HepG2 (cell line): ENCODE results near the gene GC. TPM values are rescaled to one million over a fixed set of nuclear protein-coding genes. Genes with fewer than 3 reads are reported as not detected.

Experiments
- ATAC-seq: fragments of 200-7000 bp; cut with Tn5 transposase; 3 replicates; pipeline ENCODE4 v1.9.1; 2020; ENCODE audit warnings: mild to moderate bottlenecking, moderate library complexity
- BruUV-seq: library from RNA; stranded (reverse); fragments of 400-500 nt; replicated peaks from 2 replicates; lab custom pipeline; 2021; lab: Mats Ljungman, UMichigan
- CTCF ChIA-PET: fragments of 300-600 bp; formaldehyde crosslinking; extraction: SDS; loops from one replicate; lab custom pipeline; 2021; ENCODE audit warnings: low total read pairs, inconsistent platforms, low intra/inter-chr PET ratio; lab: Yijun Ruan, JAX
- POLR2A ChIA-PET: fragments of 350-600 bp; sonication (Branson Sonifier 250); formaldehyde crosslinking; loops from one replicate; lab custom pipeline; 2020; ENCODE audit warnings: antibody characterized with exemption, inconsistent platforms; lab: Yijun Ruan, JAX
- DNase-seq: peaks from one replicate; pipeline ENCODE4 v3.0.0-alpha.2; 2015; ENCODE audit warnings: low spot score
- FAIRE-seq: peaks from 3 replicates; lab custom pipeline; 2011; peaks lifted over from hg19 to GRCh38; lab: Jason Lieb, UNC
- H2AFZ ChIP-seq: one replicate; pipeline ENCODE4 v1.6.1; 2011; ENCODE audit warnings: low read length, inconsistent platforms
- H3K27ac ChIP-seq: fragments of 300-600 bp; 3 replicates; pipeline ENCODE4 v1.8.0; 2011; ENCODE audit warnings: mixed run types, mild to moderate bottlenecking, mixed read lengths, low read length, inconsistent platforms; ENCODE audit not compliant: insufficient read depth; ENCODE audit errors: extremely low read length
- H3K27me3 ChIP-seq, 2 experiments: fragments of 200-600 bp in 1 of 2; 2 replicates in 1 of 2; 3 replicates in 1 of 2; pipeline versions ENCODE4 v1.6.0 to v1.8.0; 2011; ENCODE audit warnings: low read length in 2 of 2, mild to moderate bottlenecking in 2 of 2, moderate library complexity in 2 of 2, inconsistent platforms in 1 of 2; ENCODE audit not compliant: insufficient read depth in 2 of 2, control insufficient read depth in 1 of 2
- H3K36me3 ChIP-seq, 2 experiments: fragments of 200-600 bp in 1 of 2; replicated peaks in 1 of 2; 2 replicates in 1 of 2; 3 replicates in 1 of 2; pipeline versions ENCODE4 v1.5.1 to v1.8.0; 2011; ENCODE audit warnings: low read length in 2 of 2, inconsistent platforms in 1 of 2; ENCODE audit not compliant: insufficient read depth in 2 of 2, control insufficient read depth in 1 of 2
- H3K4me1 ChIP-seq: 2 replicates; pipeline ENCODE4 v1.5.1; 2012; ENCODE audit warnings: low read length, inconsistent platforms; ENCODE audit not compliant: insufficient read depth
- H3K4me2 ChIP-seq: 2 replicates; pipeline ENCODE4 v1.6.0; 2011; ENCODE audit warnings: low read depth, low read length, inconsistent platforms
- H3K4me3 ChIP-seq, 3 experiments: fragments of 200-600 bp in 1 of 3; sonication (generic), shearing (Covaris generic) in 1 of 3; replicated peaks in 1 of 3; 2 replicates each; pipeline ENCODE4 v1.5.1; 2011 to 2016; ENCODE audit warnings: low read length in 3 of 3, inconsistent platforms in 2 of 3, low read depth in 2 of 3, mild to moderate bottlenecking in 2 of 3, control low read depth in 1 of 3, mixed read lengths in 1 of 3; ENCODE audit not compliant: insufficient read depth in 1 of 3
- H3K79me2 ChIP-seq: one replicate; pipeline ENCODE4 v1.6.1; 2011; ENCODE audit warnings: low read length, inconsistent platforms; ENCODE audit not compliant: insufficient read depth
- H3K9ac ChIP-seq: 2 replicates; pipeline ENCODE4 v1.6.0; 2011; ENCODE audit warnings: mild to moderate bottlenecking, low read depth, low read length, inconsistent platforms; ENCODE audit not compliant: insufficient read depth
- H3K9me3 ChIP-seq: 2 replicates; pipeline ENCODE4 v1.5.1; 2012; ENCODE audit warnings: mild to moderate bottlenecking, low read length
- H4K20me1 ChIP-seq: 2 replicates; pipeline ENCODE4 v1.6.0; 2011; ENCODE audit warnings: inconsistent platforms, mild to moderate bottlenecking, low read length, moderate library complexity; ENCODE audit not compliant: insufficient read depth
- DNMT1 ChIP-seq: sonication (generic); formaldehyde crosslinking; IDR thresholded peaks from 2 replicates; pipeline ENCODE4 v1.5.1; 2020; ENCODE audit warnings: mild to moderate bottlenecking, missing genetic modification reagents
- EP300 ChIP-seq, 3 experiments: sonication (generic) in 1 of 3; formaldehyde crosslinking in 1 of 3; IDR thresholded peaks; 2 replicates each; pipeline versions ENCODE4 v1.5.1 to v1.6.1; 2011 to 2020; ENCODE audit warnings: low read depth in 2 of 3, low read length in 2 of 3, borderline replicate concordance in 1 of 3, improper control_type of control experiment in 1 of 3, mild to moderate bottlenecking in 1 of 3, missing genetic modification reagents in 1 of 3, moderate library complexity in 1 of 3
- FOXJ3 ChIP-seq: sonication (generic); formaldehyde crosslinking; IDR thresholded peaks from 2 replicates; pipeline ENCODE4 v1.4.0; 2020; ENCODE audit warnings: missing genetic modification reagents, mild to moderate bottlenecking, borderline replicate concordance
- GABPA ChIP-seq, 2 experiments: IDR thresholded peaks; 2 replicates each; pipeline ENCODE4 v1.6.1; 2011 to 2016; ENCODE audit warnings: low read depth in 2 of 2, low read length in 1 of 2, missing biosample characterization in 1 of 2, missing genetic modification characterization in 1 of 2
- MTA3 ChIP-seq: sonication (generic); formaldehyde crosslinking; IDR thresholded peaks from 2 replicates; pipeline ENCODE4 v1.4.0; 2020; ENCODE audit warnings: missing genetic modification reagents
- MXD4 ChIP-seq: IDR thresholded peaks from 2 replicates; pipeline ENCODE4 v1.6.1; 2016; ENCODE audit warnings: mild to moderate bottlenecking, missing biosample characterization, missing genetic modification reagents
- PAWR ChIP-seq: sonication (generic); formaldehyde crosslinking; IDR thresholded peaks from 2 replicates; pipeline ENCODE4 v1.4.0; 2020; ENCODE audit warnings: missing genetic modification reagents, mild to moderate bottlenecking, borderline replicate concordance
- SKIL ChIP-seq: sonication (generic); formaldehyde crosslinking; IDR thresholded peaks from 2 replicates; pipeline ENCODE4 v1.8.0; 2022; ENCODE audit warnings: missing genetic modification reagents, mild to moderate bottlenecking, moderate library complexity, borderline replicate concordance
- SP5 ChIP-seq: IDR thresholded peaks from 2 replicates; pipeline ENCODE4 v1.6.1; 2016; ENCODE audit warnings: low read depth, borderline replicate concordance
- ZBTB1 ChIP-seq: sonication (generic); formaldehyde crosslinking; IDR thresholded peaks from 2 replicates; pipeline ENCODE4 v1.4.0; 2020; ENCODE audit warnings: missing genetic modification reagents, borderline replicate concordance
- WGBS: methylation state at CpG from one replicate; pipeline ENCODE4 v1.1.6; 2017; ENCODE audit warnings: low lambda C conversion rate; 5-methylcytosine and 5-hydroxymethylcytosine counted together
- in situ Hi-C: cut with HindIII; loops from 2 replicates; pipeline ENCODE4 v1.10.0; 2017; ENCODE audit warnings: low pct_unique_long_range_greater_than_20kb; ENCODE audit not compliant: extremely low pct_ligation_motif_present
- intact Hi-C: fragments of 100-400 bp; cut with micrococcal nuclease; formaldehyde crosslinking; loops from one replicate; pipeline ENCODE4 v1.10.0; 2022; ENCODE audit not compliant: unreplicated experiment
- polyA plus RNA-seq, 8 experiments: library from polyadenylated mRNA; depleted of rRNA in 3 of 8; stranded (reverse) in 7 of 8; unstranded in 1 of 8; fragments of >200 nt; fragmentation: Illumina TruSeq in 4 of 8; extraction: Trizol in 4 of 8; gene quantifications; 2 replicates each; pipeline versions ENCODE4 v1.2.1 to v1.2.3, GENCODE V29; 2011 to 2016; ENCODE audit warnings: low read depth in 4 of 8, missing spikeins in 1 of 8, mixed read lengths in 1 of 8; ENCODE audit not compliant: insufficient read depth in 1 of 8
- total RNA-seq, 5 experiments: library from RNA; depleted of rRNA; stranded (reverse); fragments of >200 nt; fragmentation: Illumina TruSeq; extraction: Trizol; gene quantifications; 2 replicates each; pipeline ENCODE4 v1.2.3, GENCODE V29; 2016; ENCODE audit warnings: low read depth in 1 of 5
- TF ChIP-seq, protein P1 (sequence below): sonication (generic); formaldehyde crosslinking; conservative IDR thresholded peaks from 2 replicates; pipeline ENCODE4 v1.8.0; 2022; ENCODE audit warnings: mild to moderate bottlenecking, moderate library complexity, missing genetic modification reagents
- TF ChIP-seq, protein P2 (sequence below): sonication (generic); formaldehyde crosslinking; IDR thresholded peaks from 2 replicates; pipeline ENCODE4 v1.5.0; 2020; ENCODE audit warnings: missing genetic modification reagents

Gene GC
- total and polyA plus RNA-seq, 2 of the 13 experiments (the other 11 are each of a cell fraction or from before 2014, with no cell fraction given): 0.18 to 0.35 TPM

- intact Hi-C loops: no loop called here
- Histone ChIP-seq H3K4me2 (no peak overlapping the region), H3K4me1 (no peaks in the 10 kb centered on the region), H3K27me3 (no peaks in the 10 kb centered on the region), H3K9me3 (no peaks in the 10 kb centered on the region; the same call in 1 of the 2 replicates), H3K36me3 (no peaks in the 10 kb centered on the region), H3K79me2 (no peaks in the 10 kb centered on the region), H3K4me3 (no peak overlapping the region), H2AFZ (no peak overlapping the region), H3K9ac (no peak overlapping the region), H3K27ac (no peak overlapping the region), H4K20me1 (no peaks in the 10 kb centered on the region)
- in situ Hi-C loops: no loop called here
- FAIRE-seq (no peak), ATAC-seq (no peak), DNase-seq (no peak)
- TF ChIP-seq ZBTB1: no peak
- TF ChIP-seq GABPA (IDR thresholded peaks at IDR 0.05; ENCODE audit: low read depth, low read length): no peak
- TF ChIP-seq GABPA (CRISPR knock-in tag; IDR thresholded peaks at IDR 0.05; ENCODE audit: low read depth): no peak
- TF ChIP-seq MTA3 (CRISPR knock-in tag): no peak
- TF ChIP-seq FOXJ3: no peak
- TF ChIP-seq, protein P1, sequence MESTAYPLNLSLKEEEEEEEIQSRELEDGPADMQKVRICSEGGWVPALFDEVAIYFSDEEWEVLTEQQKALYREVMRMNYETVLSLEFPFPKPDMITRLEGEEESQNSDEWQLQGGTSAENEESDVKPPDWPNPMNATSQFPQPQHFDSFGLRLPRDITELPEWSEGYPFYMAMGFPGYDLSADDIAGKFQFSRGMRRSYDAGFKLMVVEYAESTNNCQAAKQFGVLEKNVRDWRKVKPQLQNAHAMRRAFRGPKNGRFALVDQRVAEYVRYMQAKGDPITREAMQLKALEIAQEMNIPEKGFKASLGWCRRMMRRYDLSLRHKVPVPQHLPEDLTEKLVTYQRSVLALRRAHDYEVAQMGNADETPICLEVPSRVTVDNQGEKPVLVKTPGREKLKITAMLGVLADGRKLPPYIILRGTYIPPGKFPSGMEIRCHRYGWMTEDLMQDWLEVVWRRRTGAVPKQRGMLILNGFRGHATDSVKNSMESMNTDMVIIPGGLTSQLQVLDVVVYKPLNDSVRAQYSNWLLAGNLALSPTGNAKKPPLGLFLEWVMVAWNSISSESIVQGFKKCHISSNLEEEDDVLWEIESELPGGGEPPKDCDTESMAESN (CRISPR knock-in tag): no peak
- no peak for TF ChIP-seq SP5
- TF ChIP-seq DNMT1 (CRISPR knock-in tag): no peak
- no peak for TF ChIP-seq EP300 (IDR thresholded peaks at IDR 0.05; ENCODE audit: low read depth in 2 of 2, low read length in 2 of 2)
- no peak for TF ChIP-seq EP300 (CRISPR knock-in tag; IDR thresholded peaks at IDR 0.05; ENCODE audit: borderline replicate concordance)
- TF ChIP-seq MXD4 (CRISPR knock-in tag): no peak
- no peak for TF ChIP-seq PAWR
- TF ChIP-seq, protein P2, sequence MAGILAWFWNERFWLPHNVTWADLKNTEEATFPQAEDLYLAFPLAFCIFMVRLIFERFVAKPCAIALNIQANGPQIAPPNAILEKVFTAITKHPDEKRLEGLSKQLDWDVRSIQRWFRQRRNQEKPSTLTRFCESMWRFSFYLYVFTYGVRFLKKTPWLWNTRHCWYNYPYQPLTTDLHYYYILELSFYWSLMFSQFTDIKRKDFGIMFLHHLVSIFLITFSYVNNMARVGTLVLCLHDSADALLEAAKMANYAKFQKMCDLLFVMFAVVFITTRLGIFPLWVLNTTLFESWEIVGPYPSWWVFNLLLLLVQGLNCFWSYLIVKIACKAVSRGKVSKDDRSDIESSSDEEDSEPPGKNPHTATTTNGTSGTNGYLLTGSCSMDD (CRISPR knock-in tag): no peak
- TF ChIP-seq SKIL (CRISPR knock-in tag): no peak
- 1% methylated on average over 2 of the region's 2 CpGs for WGBS
- BruUV-seq: no TSS peak
- ChIA-PET CTCF (no interaction called here), POLR2A (no interaction called here)
These were observed 18.0 kb downstream of the GC start for GRCh38 chr4:71765821-71766383.
